Left ventricle myocardium superior (tissue), 1 donor: ENCODE data around the gene VTN. TPM values are rescaled to one million over a fixed set of nuclear protein-coding genes. Genes with fewer than 3 reads are reported as not detected.

Source experiments
- ATAC-seq: fragments of 200-7000 bp; cut with Tn5 transposase; one replicate; pipeline ENCODE4 v1.9.1; 2020; ENCODE audit warnings: mild to moderate bottlenecking, moderate library complexity
- DNase-seq: peaks from one replicate; pipeline ENCODE4 v3.0.0-alpha.2; 2020
- intact Hi-C: fragments of 100-400 bp; cut with micrococcal nuclease; formaldehyde crosslinking; loops from one replicate; pipeline ENCODE4 v1.11.0; 2022
- microRNA-seq: library from miRNA; unstranded; fragments of <30 nt; microRNA quantifications from one replicate; pipeline ENCODE4 v1.2.0, GENCODE V29; 2020; ENCODE audit warnings: borderline number of aligned reads
- total RNA-seq: library from RNA; stranded (reverse); fragmentation: NEBNext Ultra II Directional; extraction: Animal tissue kit (Norgen Biotek cat#: 25700); gene quantifications from one replicate; pipeline ENCODE4 v1.2.1, GENCODE V29; 2021
- donor health status: DM: no; HTN: yes; CAD: no; lungs with severe emphysema.

The VTN gene
- total RNA-seq, 1 donor from 2014 or later = 38.1 TPM

DNA sequence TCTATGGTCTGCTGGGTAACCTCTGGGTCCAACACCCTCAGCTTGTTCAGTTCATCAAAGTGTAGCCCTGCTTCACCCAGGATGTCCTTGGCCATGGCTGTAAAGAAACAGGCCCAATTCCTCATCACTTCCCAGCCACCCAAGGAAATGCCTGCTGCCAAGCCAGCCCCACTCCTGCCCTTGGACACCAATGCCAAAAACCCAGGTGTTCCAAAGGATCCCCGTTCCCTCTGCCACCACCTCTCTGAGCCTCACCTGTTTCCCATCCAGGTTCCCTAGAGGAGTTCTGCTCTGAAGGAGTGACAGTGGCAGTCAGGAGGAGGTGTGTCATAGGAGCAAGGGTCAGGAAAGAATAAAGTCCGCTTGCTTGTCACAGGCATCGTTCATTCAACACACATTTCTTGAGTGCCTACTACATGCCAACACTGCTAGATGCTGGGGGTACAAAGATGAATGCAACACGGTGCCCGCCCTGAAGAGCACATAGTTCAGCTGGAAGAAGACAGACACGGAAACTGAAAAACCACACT is 38.2 kb downstream of the VTN start:
- DNase-seq (no peak), ATAC-seq (no peak)
- intact Hi-C loops = no loop called here

DNA sequence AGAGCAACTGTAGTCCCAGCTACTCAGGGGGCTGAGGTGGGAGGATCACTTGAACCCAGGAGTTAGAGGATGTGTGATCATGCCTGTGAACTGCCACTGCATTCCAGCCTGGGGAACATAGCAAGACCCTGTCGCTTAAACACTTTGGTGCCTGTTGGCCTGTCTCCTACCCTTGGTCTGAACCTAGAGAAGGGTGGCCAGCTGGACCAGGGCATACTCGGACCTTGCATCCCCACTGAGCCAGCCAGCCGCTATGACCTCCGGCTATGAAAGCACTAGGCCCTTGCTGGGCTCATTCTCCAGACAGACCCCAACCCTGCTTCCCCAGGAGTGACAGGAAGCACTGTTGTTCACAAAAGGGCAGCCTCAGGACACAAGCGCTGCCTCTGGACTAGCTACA is 39.4 kb downstream of the VTN start:
- DNase-seq (no peak), ATAC-seq (no peak)
- intact Hi-C loops = no loop called here

DNA sequence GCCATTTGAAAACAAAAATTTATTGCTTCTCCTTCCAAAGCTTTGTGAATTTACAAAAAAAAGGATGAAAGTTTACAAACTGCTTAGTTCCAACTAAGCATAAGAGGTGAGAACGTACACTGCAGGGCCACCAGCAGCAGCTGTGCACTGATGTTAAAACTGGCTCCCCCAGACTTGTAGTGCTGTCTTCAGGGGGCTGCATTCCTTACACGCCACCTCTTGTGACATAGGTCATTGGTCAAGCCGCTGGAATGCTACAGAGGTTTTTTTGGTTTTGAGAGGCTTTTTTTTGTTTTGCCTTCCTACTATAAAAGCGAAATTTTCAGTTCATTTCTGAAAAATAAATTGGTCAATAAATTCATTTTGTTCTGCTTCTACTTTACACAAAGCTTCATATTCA is 41.8 kb downstream of the VTN start:
- DNase-seq = no peak
- no peak for ATAC-seq
- intact Hi-C loops = no loop called here

DNA sequence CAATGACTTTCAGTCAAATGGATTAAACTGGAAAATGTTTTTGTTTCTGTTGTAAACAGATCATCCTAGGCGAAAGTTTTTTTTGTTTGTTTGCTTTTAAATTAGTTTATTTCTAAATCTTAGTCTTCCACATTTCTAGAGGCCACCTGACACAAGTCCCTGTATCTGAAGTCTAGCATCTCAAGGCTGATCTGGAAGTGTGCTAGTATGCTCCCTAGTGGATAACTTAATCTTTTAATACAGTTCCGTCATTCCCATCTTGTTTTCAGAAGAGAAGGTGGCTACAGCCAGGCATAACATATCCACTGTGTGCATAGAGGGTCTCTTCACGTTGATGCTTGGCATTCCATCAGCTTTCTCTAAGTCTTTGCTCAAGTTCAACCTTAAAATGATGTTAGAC is 42.4 kb downstream of the VTN start:
- intact Hi-C loops = no loop called here

DNA sequence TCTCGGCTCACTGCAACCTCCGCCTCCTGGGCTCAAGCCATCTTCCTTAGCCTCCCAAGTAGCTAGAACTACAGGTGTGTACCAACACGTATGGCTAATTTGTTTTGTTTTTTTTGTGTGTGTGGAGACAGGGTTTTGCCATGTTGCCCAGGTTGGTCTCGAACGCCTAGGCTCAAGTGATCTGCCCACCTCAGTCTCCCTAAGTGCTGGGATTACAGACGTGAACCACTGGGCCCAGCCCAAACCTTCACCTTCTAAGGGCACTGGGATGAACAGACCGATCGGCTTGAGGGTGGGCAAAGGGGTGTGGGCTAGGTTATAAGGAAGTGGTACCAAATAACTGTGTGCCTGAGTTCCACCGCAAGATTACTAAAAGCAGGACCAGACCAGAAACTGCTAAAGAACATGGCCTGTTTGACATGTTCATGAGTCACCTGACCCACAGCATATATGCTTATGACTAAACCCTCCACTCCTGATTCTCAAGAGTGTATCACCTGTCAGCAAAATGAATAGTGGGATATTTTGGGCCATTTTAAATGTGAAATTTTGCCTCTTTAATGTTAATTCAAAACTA is 43.0 kb downstream of the VTN start:
- intact Hi-C loops = no loop called here
- DNase-seq = no peak

More for the DNA sequence above, 42.4 kb downstream of the VTN start:
- ATAC-seq (no peak), DNase-seq (no peak)

DNA sequence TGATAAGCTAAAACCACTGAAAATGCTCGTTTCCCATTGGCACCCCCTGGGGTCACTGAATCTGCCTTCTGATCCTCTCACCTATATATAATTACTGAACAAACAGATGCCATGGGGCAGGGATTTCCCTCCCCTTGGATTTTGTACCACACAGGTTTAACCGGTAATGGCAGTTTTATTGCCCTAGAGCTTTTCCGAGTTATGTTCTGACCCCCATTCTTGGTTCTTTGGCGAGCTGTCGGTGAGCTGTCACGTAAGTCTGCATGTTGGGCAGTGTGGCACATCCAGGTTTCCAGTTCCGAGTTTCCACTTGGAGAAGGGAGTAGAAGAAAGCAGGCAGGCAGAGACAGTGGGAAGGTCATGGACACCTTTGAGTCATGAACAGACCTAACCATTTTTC is 44.0 kb downstream of the VTN start:
- DNase-seq (no peak), ATAC-seq (no peak)

More for the DNA sequence above, 43.0 kb downstream of the VTN start:
- no peak for ATAC-seq

DNA sequence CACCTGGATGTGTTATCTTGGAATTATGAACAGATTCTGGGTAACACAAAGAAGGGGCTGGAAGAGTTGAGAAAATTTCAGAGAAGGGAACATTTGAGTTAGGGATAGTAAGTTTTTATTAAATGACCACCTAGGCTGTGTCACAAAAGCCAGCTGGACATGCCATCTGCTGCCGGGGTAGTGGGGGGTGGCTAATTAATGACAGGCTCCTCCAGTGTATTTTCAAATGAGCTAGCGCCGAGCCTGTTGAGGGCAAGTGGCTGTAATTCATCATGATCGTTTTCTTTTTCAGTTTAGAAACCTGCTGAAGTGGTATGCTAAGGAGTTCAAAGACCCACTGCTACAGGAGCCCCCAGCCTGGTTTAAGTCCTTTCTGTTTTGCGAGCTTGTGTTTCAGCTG is 44.9 kb downstream of the VTN start:
- ATAC-seq (no peak), DNase-seq (no peak)
- intact Hi-C loops = no loop called here

More for the DNA sequence above, 44.0 kb downstream of the VTN start:
- intact Hi-C loops = no loop called here

DNA sequence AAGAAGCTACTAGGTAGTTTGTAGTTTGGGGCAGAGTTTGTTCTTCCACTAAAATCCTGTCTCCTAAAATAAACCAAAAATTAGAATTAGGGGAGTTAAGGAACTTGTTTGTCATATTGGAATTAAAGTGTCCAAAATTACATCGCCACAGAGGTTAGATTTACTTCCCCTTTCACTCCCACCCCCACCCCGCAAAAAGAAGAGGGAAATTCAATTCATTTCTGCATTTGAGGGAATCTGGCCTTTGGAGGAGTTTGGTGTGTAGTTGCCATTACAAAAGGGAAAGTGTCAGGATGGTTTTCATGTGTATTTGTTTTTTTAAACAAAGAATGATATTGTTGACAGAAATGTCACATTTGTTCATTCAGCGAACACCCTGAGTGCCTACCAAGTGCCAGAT is 45.3 kb downstream of the VTN start:
- ATAC-seq (no peak), DNase-seq (no peak)
- intact Hi-C loops = no loop called here

DNA sequence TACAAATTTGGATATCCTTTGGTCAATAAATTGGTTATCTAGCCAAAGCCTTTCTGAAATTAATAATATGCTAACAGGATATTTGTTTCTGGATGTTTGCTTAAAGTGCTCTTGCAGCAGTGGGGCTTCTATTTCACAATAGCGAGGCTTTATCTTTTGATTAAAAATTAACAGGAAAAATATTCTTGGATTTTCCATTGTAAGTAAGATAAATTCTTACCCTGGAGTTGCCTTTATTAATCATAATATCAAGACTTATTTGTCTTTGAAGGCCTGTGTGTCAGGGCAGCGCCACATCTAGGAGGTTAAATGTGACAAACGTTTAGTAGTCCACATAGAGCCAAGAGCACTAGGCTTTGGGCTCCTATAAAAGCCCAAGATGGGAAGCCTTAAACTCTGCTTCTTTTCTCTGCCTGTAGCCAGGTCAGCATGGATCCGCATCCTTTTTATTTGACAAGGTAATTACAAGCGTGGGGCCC is 45.8 kb downstream of the VTN start:
- intact Hi-C loops = no loop called here
- DNase-seq (no peak), ATAC-seq (no peak)

DNA sequence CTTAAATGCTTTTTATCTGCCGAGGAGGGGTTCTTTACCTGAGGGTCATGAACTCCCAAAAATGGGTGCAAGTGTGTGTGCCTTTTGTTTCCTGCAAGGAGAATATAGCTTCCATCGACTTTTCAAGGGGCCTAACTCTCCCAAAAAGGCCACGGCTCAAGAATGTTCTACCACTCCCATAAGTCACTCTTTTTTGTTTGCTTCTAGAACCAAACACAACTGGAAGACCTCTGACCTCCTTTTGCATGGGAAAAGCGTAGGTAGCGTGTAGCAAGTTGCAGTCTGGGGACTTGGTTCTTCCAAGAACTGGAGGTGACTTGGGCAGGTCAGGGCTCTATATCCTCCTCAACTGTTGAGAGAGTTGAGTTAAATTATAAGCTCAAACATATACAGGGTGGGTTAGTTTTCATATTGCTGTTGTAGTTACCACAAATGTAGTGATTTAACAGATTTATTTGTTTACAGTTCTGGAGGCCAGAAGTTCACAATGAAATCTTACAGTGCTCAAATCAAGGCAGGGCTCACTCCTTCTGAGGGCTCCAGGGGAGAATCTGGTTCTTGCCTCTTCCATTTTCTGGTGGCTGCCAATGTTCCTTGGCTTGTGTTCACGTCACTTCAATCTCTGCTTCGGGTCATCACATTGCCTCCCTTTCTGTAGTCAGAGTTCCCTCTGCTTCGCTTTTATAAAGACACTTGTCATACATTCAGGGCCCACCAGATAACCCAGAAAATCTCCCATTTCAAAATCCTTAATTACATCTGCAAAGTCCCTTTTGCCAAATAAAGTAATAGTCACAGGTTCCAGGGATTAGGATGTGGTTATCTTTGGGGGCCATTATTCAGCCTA is 49.7 kb downstream of the VTN start:
- no peak for ATAC-seq
- no peak for DNase-seq

DNA sequence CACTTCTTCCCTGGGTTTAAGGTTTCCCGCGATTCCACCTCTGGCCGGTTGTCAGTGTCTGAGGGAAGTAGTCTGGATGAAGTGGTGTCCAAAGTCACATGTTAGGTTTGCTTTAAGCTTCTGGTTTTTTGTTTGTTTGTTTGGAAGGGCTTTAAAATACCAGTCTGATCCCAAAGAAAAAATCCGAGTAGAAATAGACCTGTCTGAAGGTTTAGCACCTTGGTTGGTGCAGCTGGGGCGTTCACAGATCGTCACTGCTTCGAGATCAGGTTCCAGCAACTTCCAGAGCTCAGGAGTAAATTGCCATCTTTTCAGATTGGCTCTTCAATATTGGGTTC is 50.5 kb downstream of the VTN start:
- DNase-seq (no peak), ATAC-seq (no peak)
- intact Hi-C loops = no loop called here

More for the DNA sequence above, 49.7 kb downstream of the VTN start:
- intact Hi-C loops = no loop called here

DNA sequence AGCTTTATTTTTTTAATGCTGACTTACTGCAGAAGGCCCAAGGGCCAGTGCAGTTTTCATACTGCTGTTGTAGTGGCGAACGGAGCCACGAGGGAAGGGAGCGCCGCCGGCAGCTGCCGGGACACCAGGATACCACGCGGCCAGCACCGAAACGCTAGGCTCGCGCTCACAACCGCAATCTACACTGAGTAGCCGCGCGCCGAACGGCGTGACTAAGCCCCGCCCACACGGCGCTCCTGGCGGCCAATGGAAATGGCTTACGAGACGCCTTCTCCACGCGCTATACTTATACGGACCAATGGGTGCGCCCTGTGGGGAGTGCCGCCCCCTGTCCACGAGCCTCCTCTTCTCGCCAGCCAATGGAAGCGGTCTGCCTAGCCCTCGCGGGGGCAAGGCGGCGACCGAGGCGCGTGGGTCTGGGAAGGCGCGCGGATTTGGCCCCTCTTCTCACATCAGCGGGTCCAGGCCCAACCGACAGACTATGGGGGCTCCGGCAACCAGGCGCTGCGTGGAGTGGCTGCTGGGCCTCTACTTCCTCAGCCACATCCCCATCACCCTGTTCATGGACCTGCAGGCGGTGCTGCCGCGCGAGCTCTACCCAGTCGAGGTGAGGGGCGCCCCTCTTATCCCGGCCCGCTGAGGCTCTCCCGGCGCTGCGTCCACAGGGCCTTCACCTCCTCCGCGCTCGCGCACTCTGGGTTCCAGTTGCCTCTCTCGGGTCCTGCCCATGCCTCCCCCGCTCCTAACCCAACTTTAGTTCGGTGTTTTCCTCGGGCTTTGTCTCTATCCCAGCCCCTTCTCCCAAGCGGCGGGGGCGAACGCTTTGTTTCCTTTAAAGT is 51.1 kb downstream of the VTN start, which contains the start of gene TMEM97:
Gene TMEM97, plus strand, starts transcription at position 442 of the 839 bp plus-strand sequence. Its CDS starts 40 bp downstream, at position 482.
- DNase-seq = peak; percentile 98
- ATAC-seq = peak; percentile 100
- intact Hi-C loops = no loop called here

DNA sequence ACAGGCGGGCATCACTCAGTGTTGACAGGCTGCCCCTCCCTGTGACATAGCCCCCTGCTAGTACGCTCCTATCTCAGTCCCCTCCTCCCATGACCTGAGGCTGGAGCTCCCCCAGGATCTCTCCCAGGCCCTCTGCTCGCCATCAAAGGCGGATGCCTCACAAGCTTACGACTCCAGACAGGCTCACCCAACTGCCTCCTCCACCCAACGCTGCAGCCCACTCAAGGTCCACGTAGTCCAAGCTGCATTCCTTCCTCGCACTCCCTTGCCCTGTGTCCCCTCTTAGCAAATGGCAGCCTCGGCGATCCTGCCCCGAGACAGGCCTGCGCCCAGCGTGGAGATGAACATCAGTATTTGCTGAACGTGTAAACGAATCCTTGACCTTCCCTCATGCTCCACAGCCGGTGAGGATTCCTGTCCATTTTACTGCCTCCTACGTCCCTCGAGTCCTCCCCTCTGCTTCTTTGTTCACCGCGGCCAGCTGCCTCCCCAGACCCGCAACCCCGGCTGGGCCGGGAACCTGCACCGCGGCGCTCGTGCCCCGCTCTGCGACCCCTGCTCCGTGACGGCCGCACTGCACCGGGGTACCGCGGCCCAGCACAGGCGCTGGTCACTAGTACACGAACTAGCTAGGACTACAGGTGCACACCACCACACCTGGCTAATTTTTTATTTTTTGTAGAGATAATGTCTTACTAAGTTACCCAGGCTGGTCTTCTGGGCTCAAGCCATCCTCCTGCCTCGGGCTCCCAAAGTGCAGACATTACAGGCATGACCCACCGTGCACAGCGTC is 51.9 kb downstream of the VTN start:
- DNase-seq (no peak), ATAC-seq (peak; percentile 3)
- intact Hi-C loops = no loop called here

Small RNA genes within 50 kb of the gene (microRNA-seq; reads per million reads assigned to microRNA genes)
- gene MIR4723 = not detected

Other genes starting within 250 kb of the VTN start
- 2.4 TPM for gene TMEM97, start 51.1 kb downstream of the VTN start, total RNA-seq
- 12.5 TPM for gene IFT20, start 34.8 kb downstream of the VTN start, total RNA-seq
- gene TNFAIP1, start 34.5 kb downstream of the VTN start, total RNA-seq = 32.6 TPM
- gene POLDIP2, start 12.8 kb downstream of the VTN start, total RNA-seq = 157 TPM
- not detected for gene SEBOX, start 5.1 kb downstream of the VTN start, total RNA-seq
- gene SARM1, start 1.4 kb upstream of the VTN start, total RNA-seq = 4.2 TPM
- gene SLC46A1, start 35.9 kb upstream of the VTN start, total RNA-seq = 7.9 TPM
- gene SLC13A2, start 103.3 kb upstream of the VTN start, total RNA-seq = not detected
- gene FOXN1, start 136.0 kb upstream of the VTN start, total RNA-seq = not detected
- gene UNC119, start 182.3 kb upstream of the VTN start, total RNA-seq = 22.2 TPM
- gene PIGS, start 201.2 kb upstream of the VTN start, total RNA-seq = 45.0 TPM
- 380 TPM for gene ALDOC, start 206.6 kb upstream of the VTN start, total RNA-seq
- 1.1 TPM for gene SPAG5, start 228.7 kb upstream of the VTN start, total RNA-seq
- gene RSKR, start 243.9 kb upstream of the VTN start, total RNA-seq = 4.0 TPM